HuH-7 (cell line): ENCODE results near the gene LRMDA.
"Not testable (repeated sequence)": the region's sequence is repeated elsewhere in the genome, so short reads cannot be mapped to it uniquely, and the experiment has no call there.

Experiments used
- DNase-seq: peaks from one replicate; pipeline ENCODE4 v3.0.0; 2011; ENCODE audit warnings: low spot score

LRMDA gene

DNA sequence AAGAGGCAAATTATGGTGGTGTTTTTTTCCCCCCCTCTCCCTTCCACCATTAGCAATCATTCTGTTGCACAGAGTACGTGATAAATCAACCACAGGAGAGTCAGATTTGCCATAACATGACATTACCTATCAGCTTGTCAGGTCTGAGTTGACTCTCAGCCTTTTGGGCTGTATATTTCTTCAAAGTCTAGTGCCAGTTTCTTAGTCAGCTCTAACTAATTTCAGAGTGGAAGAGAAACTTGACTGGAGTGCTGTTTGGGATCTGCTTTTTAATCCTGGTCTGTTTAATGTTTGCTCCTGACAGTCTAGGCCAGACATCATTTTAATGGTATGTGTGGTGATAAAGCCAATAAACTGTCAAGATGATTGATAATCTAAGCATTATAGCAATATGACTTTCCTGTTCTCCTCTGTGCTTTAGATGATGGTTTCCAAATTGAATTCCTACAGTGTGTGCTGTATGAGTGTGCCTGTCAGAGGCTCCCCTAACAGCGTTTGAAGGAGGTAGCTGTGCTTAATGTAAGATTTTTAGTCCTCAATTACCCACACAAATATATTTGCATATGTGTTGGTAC, 76.9 kb downstream of the LRMDA start:
- DNase-seq: no peak

DNA sequence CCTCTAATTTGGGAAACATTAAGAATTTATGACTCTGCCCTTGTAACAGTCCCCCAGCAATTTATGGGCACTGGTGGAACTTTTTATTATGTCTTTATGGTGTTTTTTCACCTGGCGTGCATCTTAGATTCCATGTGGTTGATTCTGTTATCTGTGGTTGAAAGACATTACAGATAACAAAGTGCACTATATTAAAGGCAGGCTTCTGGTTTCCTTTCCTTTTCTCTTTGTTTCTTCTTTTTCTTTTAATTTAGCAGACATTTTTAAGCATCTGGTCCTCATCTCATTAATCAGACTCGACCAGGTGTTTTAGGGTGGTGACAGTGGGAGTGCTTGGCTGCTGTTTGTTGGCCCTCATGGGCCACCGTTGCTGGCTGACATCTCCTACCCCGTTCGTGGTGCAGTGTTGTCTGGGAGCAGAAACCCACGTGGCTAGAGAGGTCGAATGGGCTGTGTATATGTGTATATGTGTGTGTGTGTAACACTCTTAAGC, 77.4 kb downstream of the LRMDA start:
- no peak for DNase-seq

DNA sequence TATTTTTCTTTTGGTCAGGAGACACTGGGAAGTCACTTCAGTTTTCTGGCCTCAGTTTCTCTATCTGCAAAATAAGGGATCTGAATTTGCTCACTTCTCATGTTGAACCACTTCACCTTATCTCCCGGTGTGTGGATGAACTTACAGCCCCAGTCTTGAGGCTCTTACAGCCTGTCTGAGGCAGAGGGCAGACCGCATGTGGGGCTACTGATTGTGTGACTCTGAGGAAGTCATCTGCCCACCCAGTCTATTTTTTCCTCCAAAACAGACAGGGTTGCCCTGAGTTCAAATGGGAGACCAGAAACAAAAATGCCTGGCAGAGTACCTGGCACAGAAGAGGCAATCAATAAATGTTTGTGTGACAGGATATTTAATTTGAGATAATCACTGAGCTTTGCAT, 78.3 kb downstream of the LRMDA start:
- DNase-seq: no peak

DNA sequence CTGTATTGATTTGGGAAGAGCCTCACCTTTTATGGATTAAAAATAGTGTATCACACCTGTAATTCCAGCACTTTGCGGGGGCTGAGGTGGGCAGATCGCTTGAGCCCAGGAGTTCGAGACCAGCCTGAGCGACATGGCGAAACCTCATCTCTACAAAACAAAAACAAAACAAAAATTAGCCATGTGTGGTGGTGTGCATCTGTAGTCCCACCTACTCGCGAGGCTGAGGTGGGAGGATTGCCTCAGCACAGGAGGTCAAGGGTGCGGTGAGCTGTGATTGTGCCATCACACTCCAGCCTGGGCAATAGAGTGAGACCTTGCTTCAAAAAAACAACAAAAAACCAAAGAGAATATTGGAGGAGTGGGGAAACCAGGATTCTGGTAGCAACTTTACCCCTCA, 79.6 kb downstream of the LRMDA start:
- no peak for DNase-seq

DNA sequence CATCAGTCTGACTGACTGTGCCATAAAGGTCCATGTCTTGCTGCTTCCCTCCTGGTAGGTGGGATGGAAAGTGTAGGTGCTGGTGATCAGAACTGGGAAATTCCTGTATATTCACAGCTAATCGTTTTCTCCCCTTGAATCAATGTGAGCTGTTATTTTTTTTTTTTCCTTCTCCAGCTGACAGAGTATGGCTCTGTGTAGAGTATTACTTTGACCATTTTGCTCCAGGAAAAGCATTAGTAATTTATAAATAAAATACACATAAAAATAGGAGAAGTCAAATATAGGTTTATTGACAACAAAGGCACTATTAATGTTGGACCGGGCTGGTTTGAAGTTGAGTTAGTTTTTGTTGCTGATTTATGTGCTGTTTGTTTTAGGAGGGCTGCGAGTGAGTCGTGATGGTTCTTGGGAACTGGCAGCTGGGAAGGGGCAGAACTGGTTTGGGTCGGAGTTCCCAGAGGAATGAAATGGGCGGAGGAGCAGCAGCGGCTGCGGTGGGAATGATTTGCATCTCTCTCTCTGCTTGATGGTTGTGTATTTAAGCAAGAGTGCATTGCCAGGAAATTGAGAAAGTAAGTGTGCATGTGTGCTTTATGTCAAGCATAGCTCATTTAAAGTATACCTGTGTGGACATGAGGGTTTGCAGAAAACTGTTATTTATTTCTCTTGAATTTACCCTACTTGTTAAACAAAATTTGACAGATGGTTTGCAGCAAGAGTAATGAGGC, 80.9 kb downstream of the LRMDA start:
- DNase-seq: no peak

- no peak for DNase-seq
These were observed 82.0 kb downstream of the LRMDA start for GRCh38 chr10:75513292-75513885.

- no peak for DNase-seq
These were observed 83.4 kb downstream of the LRMDA start for GRCh38 chr10:75514830-75515229.

- DNase-seq: not testable (repeated sequence)
These were observed 84.7 kb downstream of the LRMDA start for GRCh38 chr10:75516154-75516553.

DNA sequence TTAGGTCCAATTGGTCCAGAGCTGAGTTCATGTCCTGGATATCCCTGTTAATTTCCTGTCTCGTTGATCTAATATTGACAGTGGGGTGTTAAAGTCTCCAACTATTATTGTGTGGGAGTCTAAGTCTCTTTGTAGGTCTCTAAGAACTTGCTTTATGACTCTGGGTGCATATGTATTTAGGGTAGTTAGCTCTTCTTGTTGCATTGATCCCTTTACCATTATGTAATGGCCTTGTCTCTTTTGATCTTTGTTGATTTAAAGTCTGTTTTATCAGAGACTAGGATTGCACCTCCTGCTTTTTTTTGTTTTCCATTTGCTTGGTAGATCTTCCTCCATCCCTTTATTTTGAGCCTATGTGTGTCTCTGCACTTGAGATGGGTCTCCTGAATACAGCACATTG, 87.8 kb downstream of the LRMDA start:
- not testable (repeated sequence) for DNase-seq

- not testable (repeated sequence) for DNase-seq
These were observed 89.9 kb downstream of the LRMDA start for GRCh38 chr10:75521194-75521829.

- no peak for DNase-seq
These were observed 93.6 kb downstream of the LRMDA start for GRCh38 chr10:75525067-75525466.

GRCh38 chr10:75525646-75526045, 94.2 kb downstream of the LRMDA start:
- no peak for DNase-seq

DNA sequence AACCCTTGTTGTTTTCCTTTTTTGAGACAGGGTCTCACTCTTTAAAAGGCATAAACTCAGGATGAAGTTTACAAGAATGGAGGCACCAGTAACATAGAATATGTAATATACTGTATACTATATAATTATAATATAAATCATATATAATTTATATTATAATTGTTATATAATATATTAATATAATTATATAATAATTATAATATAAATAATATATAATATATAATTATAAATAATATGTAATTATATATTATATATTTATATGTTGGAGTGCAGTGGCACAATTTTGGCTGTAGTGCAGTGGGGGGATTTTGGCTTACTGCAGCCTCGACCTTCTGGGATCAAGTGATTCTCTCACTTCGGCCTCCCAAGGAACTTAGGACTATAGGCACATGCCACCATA, 96.1 kb downstream of the LRMDA start:
- no peak for DNase-seq

- no peak for DNase-seq
These were observed 97.0 kb downstream of the LRMDA start for GRCh38 chr10:75528392-75528791.

DNA sequence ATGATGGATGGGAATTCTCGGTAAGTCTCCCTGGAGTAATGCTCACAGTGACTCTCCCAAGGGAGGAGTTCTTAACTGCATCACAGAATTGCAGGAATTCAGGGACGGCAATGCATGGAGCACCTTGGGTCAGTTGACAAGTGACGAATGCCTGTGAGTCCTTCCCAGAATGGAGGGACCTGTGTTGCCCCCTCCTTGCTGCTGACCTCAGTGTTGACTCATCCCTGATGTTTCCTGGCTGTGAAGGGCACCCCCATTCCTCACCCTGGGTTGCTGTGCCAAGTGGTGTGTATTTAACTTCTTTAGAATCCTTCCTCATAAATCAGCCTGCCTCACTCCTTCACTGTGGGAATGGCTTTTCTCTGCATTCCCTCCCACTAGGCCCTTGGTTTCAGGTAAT, 98.9 kb downstream of the LRMDA start:
- DNase-seq: no peak

GRCh38 chr10:75531571-75532031, 100.2 kb downstream of the LRMDA start:
- no peak for DNase-seq

GRCh38 chr10:75532253-75532924, 101.0 kb downstream of the LRMDA start:
- no peak for DNase-seq

- no peak for DNase-seq
These were observed 106.7 kb downstream of the LRMDA start for GRCh38 chr10:75538144-75538543.

DNA sequence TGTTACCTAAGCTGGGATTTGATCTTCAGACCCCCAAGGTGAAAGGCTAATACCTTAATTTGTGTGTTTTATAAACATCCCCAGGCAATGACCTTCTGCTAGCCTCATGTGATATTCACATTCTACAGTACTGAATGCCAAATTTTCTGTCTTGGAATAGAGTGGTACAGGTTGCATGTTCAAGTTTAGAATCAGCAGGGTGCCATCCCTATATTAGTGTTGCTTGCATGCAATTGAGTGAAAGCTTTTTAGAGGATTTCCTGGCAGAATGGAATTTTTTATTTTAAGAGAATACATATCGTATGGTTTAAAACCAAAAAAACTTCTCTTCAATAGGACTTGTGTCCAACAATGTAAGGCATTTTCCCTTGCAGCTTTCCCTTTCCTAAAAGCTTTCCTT, 107.3 kb downstream of the LRMDA start:
- DNase-seq: no peak

- DNase-seq: no peak
These were observed 109.0 kb downstream of the LRMDA start for GRCh38 chr10:75540357-75540966.

GRCh38 chr10:75540981-75541380, 109.6 kb downstream of the LRMDA start:
- DNase-seq: no peak

- peak; percentile 8 for DNase-seq
These were observed 110.0 kb downstream of the LRMDA start for GRCh38 chr10:75541411-75541810.
